ENCODE data around the gene CACNB4. TPM values are rescaled to one million over a fixed set of nuclear protein-coding genes. Genes with fewer than 3 reads are reported as not detected.

The CACNB4 gene
- total RNA-seq, 4 donors from 2014 or later = 3.5 to 4.8 (median 4.3) TPM

GRCh38 chr2:151860210-151860609 lies 238.6 kb downstream of the CACNB4 start:
- TF ChIP-seq EP300 (IDR thresholded peaks at IDR 0.05) = no peak
- no peak for TF ChIP-seq POLR2A (IDR thresholded peaks at IDR 0.05)
- no peak for TF ChIP-seq CTCF (IDR thresholded peaks at IDR 0.05)
- WGBS, 2 donors = 73 to 86% methylated on average over 4 of the region's 4 CpGs
- Histone ChIP-seq H3K36me3 (no peaks in the 10 kb centered on the region), H3K27ac (no peak overlapping the region), H3K4me3 (no peak overlapping the region), H3K4me1 (no peaks in the 10 kb centered on the region), H3K27me3 (no peaks in the 10 kb centered on the region), H3K9me3 (no peaks in the 10 kb centered on the region)
- DNase-seq (ENCODE audit: low spot score in 2 of 2) = no peak

- no peak for TF ChIP-seq POLR2A (IDR thresholded peaks at IDR 0.05)
- no peak for TF ChIP-seq EP300 (IDR thresholded peaks at IDR 0.05)
- no peak for TF ChIP-seq CTCF (IDR thresholded peaks at IDR 0.05)
- H3K27ac ChIP-seq = no peak overlapping the region
These were observed 241.2 kb downstream of the CACNB4 start for GRCh38 chr2:151857650-151858049.

GRCh38 chr2:151855111-151855510 lies 243.7 kb downstream of the CACNB4 start:
- no peaks in the 10 kb centered on the region for H3K9me3 ChIP-seq
- H3K36me3 ChIP-seq = no peaks in the 10 kb centered on the region
- no peak for DNase-seq (ENCODE audit: low spot score in 2 of 2)
- no peaks in the 10 kb centered on the region for H3K27me3 ChIP-seq
- no peak overlapping the region for H3K4me3 ChIP-seq
- 75 to 77% methylated on average over 3 of the region's 3 CpGs for WGBS, 2 donors
- H3K4me1 ChIP-seq = peaks cover 0 to 17% (median 0%) of the 10 kb centered on the region in 4 donors
- H3K27ac ChIP-seq = no peak overlapping the region
- TF ChIP-seq EP300 (IDR thresholded peaks at IDR 0.05) = no peak
- TF ChIP-seq CTCF (IDR thresholded peaks at IDR 0.05) = no peak
- TF ChIP-seq POLR2A (IDR thresholded peaks at IDR 0.05) = no peak

More at GRCh38 chr2:151857650-151858049, 241.2 kb downstream of the CACNB4 start:
- Histone ChIP-seq H3K9me3 (no peaks in the 10 kb centered on the region), H3K4me1 (peaks cover 0 to 10% (median 0%) of the 10 kb centered on the region in 4 donors), H3K36me3 (no peaks in the 10 kb centered on the region), H3K27me3 (no peaks in the 10 kb centered on the region), H3K4me3 (no peak overlapping the region)
- no peak for DNase-seq (ENCODE audit: low spot score in 2 of 2)

GRCh38 chr2:151853070-151853758 lies 245.6 kb downstream of the CACNB4 start:
- no peak overlapping the region for H3K27ac ChIP-seq
- no peaks in the 10 kb centered on the region for H3K36me3 ChIP-seq
- no peaks in the 10 kb centered on the region for H3K9me3 ChIP-seq
- H3K4me1 ChIP-seq = peaks cover 0 to 17% (median 0%) of the 10 kb centered on the region in 4 donors
- H3K27me3 ChIP-seq = no peaks in the 10 kb centered on the region
- DNase-seq (ENCODE audit: low spot score in 2 of 2) = no peak
- TF ChIP-seq EP300 (IDR thresholded peaks at IDR 0.05) (no peak), POLR2A (IDR thresholded peaks at IDR 0.05) (no peak), CTCF (IDR thresholded peaks at IDR 0.05) (no peak)
- 66 to 70% methylated on average over 3 of the region's 3 CpGs for WGBS, 2 donors
- no peak overlapping the region for H3K4me3 ChIP-seq

GRCh38 chr2:151852260-151853069 lies 246.4 kb downstream of the CACNB4 start:
- DNase-seq (ENCODE audit: low spot score in 2 of 2) = no peak
- Histone ChIP-seq H3K9me3 (no peaks in the 10 kb centered on the region), H3K27ac (no peak overlapping the region), H3K27me3 (no peaks in the 10 kb centered on the region), H3K36me3 (no peaks in the 10 kb centered on the region), H3K4me3 (no peak overlapping the region), H3K4me1 (peaks cover 0 to 17% (median 0%) of the 10 kb centered on the region in 4 donors)
- 56 to 58% methylated on average over 6 of the region's 6 CpGs for WGBS, 2 donors
- TF ChIP-seq CTCF (IDR thresholded peaks at IDR 0.05) (no peak), POLR2A (IDR thresholded peaks at IDR 0.05) (no peak), EP300 (IDR thresholded peaks at IDR 0.05) (no peak)

All from tibial nerve (tissue), 4 donors.